Measurements from ENCODE around the gene GCN1.
"Not testable (repeated sequence)": the region's sequence is repeated elsewhere in the genome, so short reads cannot be mapped to it uniquely, and the experiment has no call there.

The GCN1 gene

GRCh38 chr12:120215766-120216735 lies 21.5 kb upstream of the GCN1 start:
- H3K4me3 ChIP-seq (replicated peaks; ENCODE audit: low read depth, low read length) = no peak overlapping the region
- DNase-seq (ENCODE audit: extremely low read depth, low read depth) = no peak
- no peak for TF ChIP-seq CTCF (IDR thresholded peaks at IDR 0.05; ENCODE audit: low read depth, low read length, missing control alignments)

GRCh38 chr12:120215357-120215735 lies 20.8 kb upstream of the GCN1 start:
- TF ChIP-seq CTCF (IDR thresholded peaks at IDR 0.05; ENCODE audit: low read depth, low read length, missing control alignments) = no peak
- no peak for DNase-seq (ENCODE audit: extremely low read depth, low read depth)
- no peak overlapping the region for H3K4me3 ChIP-seq (replicated peaks; ENCODE audit: low read depth, low read length)

GRCh38 chr12:120214626-120215356 lies 20.3 kb upstream of the GCN1 start:
- no peak for TF ChIP-seq CTCF (IDR thresholded peaks at IDR 0.05; ENCODE audit: low read depth, low read length, missing control alignments)
- H3K4me3 ChIP-seq (replicated peaks; ENCODE audit: low read depth, low read length) = no peak overlapping the region
- no peak for DNase-seq (ENCODE audit: extremely low read depth, low read depth)

- no peak overlapping the region for H3K4me3 ChIP-seq (replicated peaks; ENCODE audit: low read depth, low read length)
- DNase-seq (ENCODE audit: extremely low read depth, low read depth) = no peak
- TF ChIP-seq CTCF (IDR thresholded peaks at IDR 0.05; ENCODE audit: low read depth, low read length, missing control alignments) = no peak
Observed at GRCh38 chr12:120213758-120214157, 19.2 kb upstream of the GCN1 start.

- H3K4me3 ChIP-seq (replicated peaks; ENCODE audit: low read depth, low read length); DNase-seq (ENCODE audit: extremely low read depth, low read depth): not testable (repeated sequence)
Observed at GRCh38 chr12:120213182-120213581, 18.7 kb upstream of the GCN1 start.

GRCh38 chr12:120212301-120212700 lies 17.8 kb upstream of the GCN1 start:
- no peak for TF ChIP-seq CTCF (IDR thresholded peaks at IDR 0.05; ENCODE audit: low read depth, low read length, missing control alignments)
- H3K4me3 ChIP-seq (replicated peaks; ENCODE audit: low read depth, low read length) = no peak overlapping the region
- DNase-seq (ENCODE audit: extremely low read depth, low read depth) = no peak

- TF ChIP-seq CTCF (IDR thresholded peaks at IDR 0.05; ENCODE audit: low read depth, low read length, missing control alignments) = no peak
- DNase-seq (ENCODE audit: extremely low read depth, low read depth) = no peak
Observed at GRCh38 chr12:120211904-120212283, 17.4 kb upstream of the GCN1 start.

More at GRCh38 chr12:120211904-120212283, 17.4 kb upstream of the GCN1 start:
- H3K4me3 ChIP-seq (replicated peaks; ENCODE audit: low read depth, low read length) = no peak overlapping the region

All from HFF-Myc (cell line).